ENCODE data around the gene AVPR2.

GRCh38 chrX:153927672-153927921, 23.1 kb downstream of the AVPR2 start:
- no peak for TF ChIP-seq CTCF (conservative IDR thresholded peaks at IDR 0.05; ENCODE audit: low read depth, low read length)
- no peak for TF ChIP-seq EZH2 (IDR thresholded peaks at IDR 0.05; ENCODE audit: low read length, unreplicated experiment)
- no peak for TF ChIP-seq EZH2phosphoT487 (IDR thresholded peaks at IDR 0.05; ENCODE audit: borderline replicate concordance, low read length)
